HG02763 (cell line): ENCODE measurements around the gene EDC4.
"Not testable (repeated sequence)": the region's sequence is repeated elsewhere in the genome, so short reads cannot be mapped to it uniquely, and the experiment has no call there.

Experiments used
- ATAC-seq: cut with Tn5 transposase; IDR thresholded peaks from one replicate; pipeline ENCODE4 v1.9.1; 2021; ENCODE audit warnings: mild to moderate bottlenecking, moderate library complexity; ENCODE audit not compliant: unreplicated experiment

Gene EDC4

GRCh38 chr16:67848118-67848517, 24.7 kb upstream of the EDC4 start:
- ATAC-seq, result no peak

- ATAC-seq, result no peak
These were observed 19.2 kb upstream of the EDC4 start for GRCh38 chr16:67853670-67854069.

- ATAC-seq, result no peak
These were observed 17.1 kb upstream of the EDC4 start for GRCh38 chr16:67855789-67856188.

GRCh38 chr16:67856927-67857546, 15.8 kb upstream of the EDC4 start:
- ATAC-seq, result no peak

- ATAC-seq, result no peak
These were observed 15.2 kb upstream of the EDC4 start for GRCh38 chr16:67857547-67858233.

- no peak for ATAC-seq
These were observed 14.4 kb upstream of the EDC4 start for GRCh38 chr16:67858500-67858899.

DNA sequence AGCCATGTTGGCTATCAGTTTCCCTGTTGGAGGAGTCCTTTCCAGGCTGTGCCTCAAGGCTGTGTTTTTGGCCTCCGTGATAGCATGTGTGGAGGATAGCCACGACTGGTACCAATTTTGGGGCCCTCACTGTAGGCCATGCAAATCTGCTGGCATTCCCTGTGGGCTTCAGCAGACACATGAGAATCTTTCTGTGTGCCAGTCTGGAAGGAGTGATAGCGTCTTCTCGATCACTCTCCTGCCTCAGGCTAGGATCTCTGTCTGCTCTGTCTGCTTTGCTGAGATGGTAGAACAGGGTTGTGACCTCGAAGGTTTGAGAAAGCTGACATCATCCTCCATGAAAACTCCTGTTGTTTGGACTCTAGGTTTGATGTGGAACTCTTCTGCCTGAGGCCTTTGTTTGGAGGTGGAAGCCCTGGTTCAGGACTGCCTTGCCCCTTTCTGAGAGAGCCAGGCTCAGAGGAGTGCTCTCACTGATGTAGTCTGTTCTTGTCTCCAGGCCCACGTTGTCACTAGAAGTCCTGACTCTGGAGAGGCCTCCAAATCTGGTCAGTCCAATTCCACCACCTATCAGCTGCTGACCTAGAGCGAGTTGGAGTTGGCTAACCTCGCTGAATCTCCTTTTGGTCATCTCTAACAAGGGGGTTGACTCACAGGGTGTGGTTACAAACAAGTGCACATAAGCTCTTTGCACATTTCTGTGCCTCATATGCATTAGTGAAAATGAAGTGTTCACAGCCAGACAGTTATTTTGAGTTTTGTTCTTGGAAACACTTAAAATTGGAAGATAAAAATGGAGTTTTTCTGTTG, 12.1 kb upstream of the EDC4 start:
- ATAC-seq, result no peak

DNA sequence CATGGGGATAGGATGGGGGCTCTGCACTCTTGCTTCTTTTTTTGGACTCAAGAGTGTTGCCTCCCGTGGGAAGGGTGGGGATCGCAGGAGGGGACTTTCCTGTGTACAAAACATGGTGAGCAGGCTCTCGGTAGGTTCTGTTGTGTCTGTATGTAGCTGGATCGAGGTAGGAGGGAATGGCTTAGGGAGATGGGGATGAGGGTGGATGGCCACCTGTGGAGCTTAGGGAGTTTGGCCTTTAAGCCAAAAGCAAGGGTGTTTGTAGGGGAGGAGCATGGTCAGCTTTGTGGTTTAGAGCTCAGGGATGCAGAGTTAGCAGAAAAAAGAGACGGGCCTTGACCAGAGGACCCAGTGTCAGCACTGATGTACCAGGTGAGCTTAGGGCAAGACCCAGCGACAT, 11.0 kb upstream of the EDC4 start:
- ATAC-seq, result no peak

- ATAC-seq, result no peak
These were observed 9.9 kb upstream of the EDC4 start for GRCh38 chr16:67862623-67863583.

DNA sequence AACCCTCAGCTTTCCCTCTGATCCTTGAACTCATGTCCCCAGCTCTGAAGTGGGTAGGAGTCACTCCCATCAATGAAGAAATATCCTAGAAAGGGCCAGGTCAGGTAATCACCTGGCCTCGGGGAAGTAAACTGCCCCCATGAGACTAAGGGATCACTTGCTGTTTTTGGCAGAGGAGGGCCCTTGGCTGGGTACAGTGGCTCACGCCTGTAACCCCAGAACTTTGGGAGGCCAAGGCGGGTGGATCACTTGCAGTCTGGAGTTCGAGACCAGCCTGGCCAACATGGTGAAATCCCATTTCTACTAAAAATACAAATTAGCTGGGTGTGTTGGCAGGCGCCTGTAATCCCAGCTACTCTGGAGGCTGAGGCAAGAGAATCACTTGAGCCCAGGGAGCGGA, 8.8 kb upstream of the EDC4 start:
- ATAC-seq, result not testable (repeated sequence)

DNA sequence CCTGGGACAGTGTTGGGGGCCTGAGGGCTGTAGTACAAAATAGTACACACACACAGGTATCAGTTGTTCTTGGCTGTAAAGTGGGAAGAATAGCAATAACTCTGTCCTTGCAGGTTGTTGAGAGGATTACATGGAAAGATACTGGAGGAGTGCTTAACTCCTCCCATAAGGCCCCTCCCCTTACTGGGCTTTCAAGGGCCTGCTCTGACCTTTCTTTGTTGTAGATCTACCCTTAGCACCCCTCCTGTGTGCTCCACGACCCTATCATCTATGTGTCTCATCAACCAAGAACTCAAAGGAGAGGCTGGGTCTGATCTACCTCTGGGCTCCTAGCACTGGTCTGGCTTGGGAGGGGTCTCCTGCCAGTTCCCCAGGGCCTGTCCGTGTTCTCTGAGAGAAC, 8.3 kb upstream of the EDC4 start:
- ATAC-seq, result no peak

- ATAC-seq, result no peak
These were observed 7.5 kb upstream of the EDC4 start for GRCh38 chr16:67865318-67865717.

GRCh38 chr16:67868290-67868689, 4.6 kb upstream of the EDC4 start:
- no peak for ATAC-seq

DNA sequence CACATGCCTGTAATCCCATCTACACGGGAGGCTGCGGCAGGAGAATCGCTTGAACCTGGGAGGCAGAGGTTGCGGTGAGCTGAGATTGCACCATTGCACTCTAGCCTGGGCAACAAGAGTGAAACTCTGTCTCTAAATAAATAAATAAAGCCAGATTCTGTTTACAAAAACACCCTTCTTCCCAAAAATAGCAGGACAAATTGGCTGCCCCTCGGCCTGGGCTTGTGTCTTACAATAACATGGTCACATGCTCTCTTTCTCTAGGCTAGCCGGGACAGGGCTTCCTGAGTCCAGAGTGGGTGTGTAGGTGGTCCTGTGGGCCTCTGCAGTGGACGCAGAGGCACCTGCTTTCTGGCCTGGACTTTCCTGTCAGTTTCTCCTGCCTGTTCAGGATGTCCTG, 3.2 kb upstream of the EDC4 start:
- no peak for ATAC-seq

DNA sequence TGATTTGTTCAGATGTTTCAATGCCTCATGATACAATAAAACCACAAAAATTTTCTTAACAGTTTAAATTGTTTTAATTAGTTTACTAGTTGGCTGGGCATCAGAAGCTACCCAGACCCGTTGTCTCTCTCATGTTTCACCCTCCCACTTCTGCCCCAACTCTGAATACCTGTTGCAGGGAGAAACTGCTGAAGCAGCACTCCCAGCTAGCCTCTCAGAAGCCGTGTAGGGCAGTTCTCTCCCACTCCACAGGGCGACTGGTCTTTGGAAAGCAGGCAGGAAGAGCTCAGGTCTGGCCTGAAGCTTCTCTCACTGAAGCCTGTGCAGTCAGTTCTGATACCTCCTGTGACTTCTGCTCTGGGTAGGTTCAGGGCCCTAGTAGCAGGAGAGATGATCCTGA, 1.6 kb upstream of the EDC4 start:
- no peak for ATAC-seq

GRCh38 chr16:67872131-67872630, 671 bp upstream of the EDC4 start:
- ATAC-seq, result no peak

- ATAC-seq, result no peak
These were observed 851 bp downstream of the EDC4 start for GRCh38 chr16:67873435-67874370.

DNA sequence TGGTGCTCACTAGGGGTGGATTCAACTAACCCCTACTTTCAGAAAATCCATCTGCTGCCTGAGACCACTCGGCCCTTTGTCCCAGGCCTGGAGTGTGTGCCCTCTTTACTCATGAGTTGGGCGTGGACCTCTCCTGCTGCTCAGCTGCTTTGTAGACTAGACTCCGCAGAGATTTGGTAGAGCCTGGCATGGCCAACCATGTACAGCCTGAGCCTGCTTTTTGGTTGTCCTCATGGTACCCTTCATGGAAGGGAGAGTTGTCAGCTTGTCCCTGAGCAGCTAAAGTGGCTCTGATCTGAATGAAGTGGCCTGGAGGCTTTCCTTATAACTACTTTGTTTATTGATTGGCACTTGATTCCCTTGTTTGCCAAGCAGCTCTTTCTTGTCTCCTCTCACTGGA, 1.5 kb downstream of the EDC4 start:
- ATAC-seq, result no peak

GRCh38 chr16:67877064-67877463, 4.2 kb downstream of the EDC4 start:
- no peak for ATAC-seq

DNA sequence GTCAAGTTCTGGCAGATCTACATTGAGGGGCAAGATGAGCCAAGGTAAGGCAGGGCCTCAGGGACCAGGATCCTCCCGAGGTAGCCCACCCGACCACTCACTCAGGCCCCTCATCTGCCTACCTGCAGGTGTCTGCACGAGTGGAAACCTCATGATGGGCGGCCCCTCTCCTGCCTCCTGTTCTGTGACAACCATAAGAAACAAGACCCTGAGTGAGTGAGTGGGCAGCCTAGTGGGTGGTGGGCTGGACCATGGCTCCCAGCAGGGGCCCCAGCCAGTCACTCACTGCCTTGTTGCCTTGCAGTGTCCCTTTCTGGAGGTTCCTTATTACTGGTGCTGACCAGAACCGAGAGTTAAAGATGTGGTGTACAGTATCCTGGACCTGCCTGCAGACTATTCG, 5.4 kb downstream of the EDC4 start:
- no peak for ATAC-seq
